Central memory CD8-positive, alpha-beta T cell (primary cell): Measurements from ENCODE around the gene ITGA11.

Experiments
- ATAC-seq: fragments of 150-1000 bp; cut with Tn5 transposase; replicated peaks from 2 replicates; pipeline ENCODE4 v1.10.0; 2022; ENCODE audit warnings: mild to moderate bottlenecking, moderate FRiP score, moderate number of reproducible peaks; ENCODE audit not compliant: poor library complexity, severe bottlenecking; ENCODE audit errors: extremely low read depth
- DNase-seq, 2 donors: peaks; one replicate each; pipeline ENCODE4 v3.0.0; 2021; ENCODE audit warnings: low spot score in 2 of 2
- H3K27ac Mint-ChIP-seq: one replicate; pipeline ENCODE4 v1.8.0; 2022; ENCODE audit warnings: low read depth, mild to moderate bottlenecking, moderate library complexity, mixed read lengths
- H3K27me3 Mint-ChIP-seq: one replicate; pipeline ENCODE4 v1.8.0; 2022; ENCODE audit warnings: mixed read lengths
- H3K36me3 Mint-ChIP-seq: one replicate; pipeline ENCODE4 v1.8.0; 2022; ENCODE audit warnings: mild to moderate bottlenecking, moderate library complexity, mixed read lengths; ENCODE audit not compliant: insufficient read depth
- H3K4me1 Mint-ChIP-seq: one replicate; pipeline ENCODE4 v1.8.0; 2022; ENCODE audit warnings: mixed read lengths
- H3K4me3 Mint-ChIP-seq: one replicate; pipeline ENCODE4 v1.8.0; 2022; ENCODE audit warnings: mild to moderate bottlenecking, moderate library complexity, mixed read lengths
- H3K9me3 Mint-ChIP-seq: one replicate; pipeline ENCODE4 v1.8.0; 2022; ENCODE audit warnings: mixed read lengths

ITGA11 gene, protein sequence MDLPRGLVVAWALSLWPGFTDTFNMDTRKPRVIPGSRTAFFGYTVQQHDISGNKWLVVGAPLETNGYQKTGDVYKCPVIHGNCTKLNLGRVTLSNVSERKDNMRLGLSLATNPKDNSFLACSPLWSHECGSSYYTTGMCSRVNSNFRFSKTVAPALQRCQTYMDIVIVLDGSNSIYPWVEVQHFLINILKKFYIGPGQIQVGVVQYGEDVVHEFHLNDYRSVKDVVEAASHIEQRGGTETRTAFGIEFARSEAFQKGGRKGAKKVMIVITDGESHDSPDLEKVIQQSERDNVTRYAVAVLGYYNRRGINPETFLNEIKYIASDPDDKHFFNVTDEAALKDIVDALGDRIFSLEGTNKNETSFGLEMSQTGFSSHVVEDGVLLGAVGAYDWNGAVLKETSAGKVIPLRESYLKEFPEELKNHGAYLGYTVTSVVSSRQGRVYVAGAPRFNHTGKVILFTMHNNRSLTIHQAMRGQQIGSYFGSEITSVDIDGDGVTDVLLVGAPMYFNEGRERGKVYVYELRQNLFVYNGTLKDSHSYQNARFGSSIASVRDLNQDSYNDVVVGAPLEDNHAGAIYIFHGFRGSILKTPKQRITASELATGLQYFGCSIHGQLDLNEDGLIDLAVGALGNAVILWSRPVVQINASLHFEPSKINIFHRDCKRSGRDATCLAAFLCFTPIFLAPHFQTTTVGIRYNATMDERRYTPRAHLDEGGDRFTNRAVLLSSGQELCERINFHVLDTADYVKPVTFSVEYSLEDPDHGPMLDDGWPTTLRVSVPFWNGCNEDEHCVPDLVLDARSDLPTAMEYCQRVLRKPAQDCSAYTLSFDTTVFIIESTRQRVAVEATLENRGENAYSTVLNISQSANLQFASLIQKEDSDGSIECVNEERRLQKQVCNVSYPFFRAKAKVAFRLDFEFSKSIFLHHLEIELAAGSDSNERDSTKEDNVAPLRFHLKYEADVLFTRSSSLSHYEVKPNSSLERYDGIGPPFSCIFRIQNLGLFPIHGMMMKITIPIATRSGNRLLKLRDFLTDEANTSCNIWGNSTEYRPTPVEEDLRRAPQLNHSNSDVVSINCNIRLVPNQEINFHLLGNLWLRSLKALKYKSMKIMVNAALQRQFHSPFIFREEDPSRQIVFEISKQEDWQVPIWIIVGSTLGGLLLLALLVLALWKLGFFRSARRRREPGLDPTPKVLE

GRCh38 chr15:68431792-68432401, at the start of gene ITGA11:
ITGA11 (minus strand) TSS chr15:68432163; CDS start chr15:68432066, 97 bp downstream.
- DNase-seq (peak in 1 of 2 donors; percentile 9), ATAC-seq (no peak)
- peaks cover 1% of the 10 kb centered on the region for H3K36me3 Mint-ChIP-seq
- peaks cover 83% of the 10 kb centered on the region for H3K27me3 Mint-ChIP-seq
- H3K9me3 Mint-ChIP-seq: no peaks in the 10 kb centered on the region
- H3K4me3 Mint-ChIP-seq: peak within 1 kb of the TSS; percentile 1
- no peak within 1 kb of the TSS for H3K27ac Mint-ChIP-seq
- no peaks in the 10 kb centered on the region for H3K4me1 Mint-ChIP-seq

GRCh38 chr15:68481321-68481720, 49.4 kb upstream of the ITGA11 start:
- H3K4me1 Mint-ChIP-seq: no peaks in the 10 kb centered on the region
- no peak overlapping the region for H3K4me3 Mint-ChIP-seq
- H3K27me3 Mint-ChIP-seq: peaks cover 87% of the 10 kb centered on the region
- DNase-seq (no peak), ATAC-seq (no peak)
- no peaks in the 10 kb centered on the region for H3K9me3 Mint-ChIP-seq
- no peak overlapping the region for H3K27ac Mint-ChIP-seq
- H3K36me3 Mint-ChIP-seq: no peaks in the 10 kb centered on the region

GRCh38 chr15:68480296-68480695, 48.3 kb upstream of the ITGA11 start:
- Mint-ChIP-seq H3K9me3 (no peaks in the 10 kb centered on the region), H3K36me3 (no peaks in the 10 kb centered on the region), H3K27me3 (peaks cover 87% of the 10 kb centered on the region), H3K4me3 (no peak overlapping the region), H3K27ac (no peak overlapping the region), H3K4me1 (no peaks in the 10 kb centered on the region)
- ATAC-seq (no peak), DNase-seq (no peak)

GRCh38 chr15:68479870-68480269, 47.9 kb upstream of the ITGA11 start:
- no peak for DNase-seq
- Mint-ChIP-seq H3K4me3 (no peak overlapping the region), H3K36me3 (no peaks in the 10 kb centered on the region), H3K27ac (no peak overlapping the region), H3K27me3 (peaks cover 86% of the 10 kb centered on the region), H3K4me1 (no peaks in the 10 kb centered on the region), H3K9me3 (no peaks in the 10 kb centered on the region)
- ATAC-seq: no peak

DNA sequence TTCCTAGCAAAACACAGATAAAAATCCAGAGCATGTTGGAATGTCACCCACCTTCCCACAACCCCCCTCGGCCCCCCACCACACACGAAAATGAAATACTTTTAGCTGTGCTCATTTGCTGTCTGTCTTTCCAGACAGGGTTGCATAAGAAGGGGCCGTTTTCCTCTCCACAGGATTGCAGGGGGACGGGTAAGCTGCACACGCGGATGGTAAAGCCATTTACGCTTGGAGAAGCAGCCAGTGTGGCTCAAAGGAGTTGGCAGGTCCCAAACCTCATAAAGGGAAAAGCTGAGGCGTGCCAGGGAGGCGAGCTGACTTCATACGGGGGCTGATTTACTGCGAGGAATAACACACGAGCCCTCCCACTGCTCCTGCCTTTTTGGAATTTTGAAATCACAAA, 47.4 kb upstream of the ITGA11 start:
- Mint-ChIP-seq H3K9me3 (no peaks in the 10 kb centered on the region), H3K36me3 (no peaks in the 10 kb centered on the region), H3K27me3 (peaks cover 85% of the 10 kb centered on the region), H3K4me3 (no peak overlapping the region), H3K27ac (no peak overlapping the region), H3K4me1 (no peaks in the 10 kb centered on the region)
- DNase-seq (no peak), ATAC-seq (no peak)

DNA sequence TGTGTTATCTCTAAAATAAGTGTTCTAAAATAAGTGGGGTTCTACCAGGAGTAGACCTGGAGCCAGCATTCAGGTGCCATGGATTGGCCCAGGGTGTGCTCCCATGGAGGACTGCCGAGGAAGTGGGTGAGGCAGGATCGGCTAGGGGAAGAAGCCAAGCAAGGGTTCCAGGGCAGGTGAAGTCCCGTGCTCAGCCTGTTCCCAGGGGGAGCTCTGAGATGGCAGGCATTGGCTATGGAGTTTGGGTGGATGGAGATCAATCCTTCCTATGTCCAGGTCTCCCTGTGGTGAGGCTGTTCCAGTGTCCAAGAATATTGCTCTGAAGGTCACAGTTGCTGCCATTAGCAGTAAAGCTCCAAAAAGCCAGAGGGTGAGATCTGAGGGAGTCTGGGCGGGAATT, 46.9 kb upstream of the ITGA11 start:
- H3K27me3 Mint-ChIP-seq: peaks cover 85% of the 10 kb centered on the region
- no peak overlapping the region for H3K4me3 Mint-ChIP-seq
- no peak overlapping the region for H3K27ac Mint-ChIP-seq
- DNase-seq (no peak), ATAC-seq (no peak)
- H3K36me3 Mint-ChIP-seq: no peaks in the 10 kb centered on the region
- H3K9me3 Mint-ChIP-seq: no peaks in the 10 kb centered on the region
- H3K4me1 Mint-ChIP-seq: no peaks in the 10 kb centered on the region

DNA sequence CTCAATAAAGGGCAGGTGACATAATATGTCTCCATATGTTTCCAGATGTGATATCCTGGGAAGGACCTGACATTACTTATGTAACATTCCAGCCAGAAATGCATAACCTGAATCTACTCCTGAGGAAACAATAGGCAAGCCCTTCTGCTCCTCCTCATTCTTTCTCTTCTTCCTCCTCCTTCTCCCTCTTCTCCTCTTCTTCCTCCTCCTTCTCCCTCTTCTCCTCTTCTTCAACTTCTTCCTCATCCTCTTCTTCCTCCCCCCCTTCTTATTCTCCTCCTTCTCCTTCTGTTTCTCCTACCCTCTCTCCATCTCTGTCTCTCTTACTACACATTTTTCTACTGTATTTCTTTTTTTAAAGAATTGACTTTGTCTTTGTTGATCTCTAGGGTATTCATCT, 43.5 kb upstream of the ITGA11 start:
- H3K4me3 Mint-ChIP-seq: no peak overlapping the region
- H3K27me3 Mint-ChIP-seq: peaks cover 63% of the 10 kb centered on the region
- no peaks in the 10 kb centered on the region for H3K9me3 Mint-ChIP-seq
- no peak overlapping the region for H3K27ac Mint-ChIP-seq
- DNase-seq: no peak
- H3K36me3 Mint-ChIP-seq: no peaks in the 10 kb centered on the region
- ATAC-seq: no peak
- no peaks in the 10 kb centered on the region for H3K4me1 Mint-ChIP-seq

- H3K36me3 Mint-ChIP-seq: no peaks in the 10 kb centered on the region
- H3K27ac Mint-ChIP-seq: no peak overlapping the region
- DNase-seq (no peak), ATAC-seq (no peak)
- no peaks in the 10 kb centered on the region for H3K4me1 Mint-ChIP-seq
- no peak overlapping the region for H3K4me3 Mint-ChIP-seq
- H3K27me3 Mint-ChIP-seq: peaks cover 67% of the 10 kb centered on the region
- H3K9me3 Mint-ChIP-seq: no peaks in the 10 kb centered on the region
Measured at GRCh38 chr15:68471541-68471940, 39.6 kb upstream of the ITGA11 start.

DNA sequence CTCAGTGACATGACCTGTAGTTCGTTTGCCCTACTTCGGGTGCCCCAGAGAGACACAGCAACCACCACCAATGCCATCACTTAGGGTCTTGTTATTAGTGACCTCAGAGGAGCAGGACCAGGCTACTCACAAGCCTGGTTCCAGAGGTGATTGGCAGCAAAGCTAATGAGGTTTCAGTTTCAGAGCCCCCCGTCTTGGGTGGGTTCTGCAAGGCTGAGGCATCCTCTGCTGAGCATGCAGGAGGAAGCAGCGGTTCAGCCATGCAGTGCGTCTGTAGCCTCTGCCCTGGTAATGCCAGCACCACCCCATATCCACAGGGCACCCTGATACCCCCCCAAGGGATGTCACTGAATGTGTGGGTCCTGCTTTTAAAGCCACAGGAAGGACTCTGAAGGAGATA, 39.0 kb upstream of the ITGA11 start:
- H3K9me3 Mint-ChIP-seq: no peaks in the 10 kb centered on the region
- DNase-seq (no peak), ATAC-seq (no peak)
- H3K27me3 Mint-ChIP-seq: peaks cover 62% of the 10 kb centered on the region
- H3K4me1 Mint-ChIP-seq: no peaks in the 10 kb centered on the region
- no peak overlapping the region for H3K4me3 Mint-ChIP-seq
- no peaks in the 10 kb centered on the region for H3K36me3 Mint-ChIP-seq
- no peak overlapping the region for H3K27ac Mint-ChIP-seq

GRCh38 chr15:68470049-68470742, 38.2 kb upstream of the ITGA11 start:
- H3K27ac Mint-ChIP-seq: no peak overlapping the region
- H3K4me3 Mint-ChIP-seq: no peak overlapping the region
- no peaks in the 10 kb centered on the region for H3K9me3 Mint-ChIP-seq
- peaks cover 62% of the 10 kb centered on the region for H3K27me3 Mint-ChIP-seq
- no peaks in the 10 kb centered on the region for H3K4me1 Mint-ChIP-seq
- DNase-seq: no peak
- ATAC-seq: no peak
- H3K36me3 Mint-ChIP-seq: no peaks in the 10 kb centered on the region

GRCh38 chr15:68469162-68470048, 37.4 kb upstream of the ITGA11 start:
- Mint-ChIP-seq H3K4me1 (no peaks in the 10 kb centered on the region), H3K27ac (no peak overlapping the region), H3K27me3 (peaks cover 64% of the 10 kb centered on the region), H3K9me3 (no peaks in the 10 kb centered on the region), H3K4me3 (no peak overlapping the region), H3K36me3 (no peaks in the 10 kb centered on the region)
- ATAC-seq: no peak
- no peak for DNase-seq
